ENCODE data around the gene SYS1.

DNA sequence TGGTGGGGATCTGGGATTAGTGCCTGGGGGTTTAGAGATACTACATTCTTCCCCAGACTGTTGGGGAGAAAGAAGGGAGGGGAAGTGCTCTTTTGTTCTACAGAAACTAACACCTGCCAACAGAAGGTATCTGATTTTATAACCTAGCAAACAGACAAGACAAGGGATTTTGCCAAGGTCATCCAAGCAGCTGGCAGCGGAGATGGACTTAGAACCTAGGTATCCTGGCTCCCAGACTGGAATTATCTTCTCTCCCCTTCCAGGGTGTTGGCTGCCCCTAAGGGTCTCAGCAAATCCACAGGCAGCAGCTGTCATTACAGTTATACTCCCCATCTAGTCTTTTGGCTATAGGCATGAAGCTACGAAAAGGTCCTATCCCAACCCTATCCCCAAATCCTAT lies 23.2 kb upstream of the SYS1 start:
- TF ChIP-seq, protein P1, sequence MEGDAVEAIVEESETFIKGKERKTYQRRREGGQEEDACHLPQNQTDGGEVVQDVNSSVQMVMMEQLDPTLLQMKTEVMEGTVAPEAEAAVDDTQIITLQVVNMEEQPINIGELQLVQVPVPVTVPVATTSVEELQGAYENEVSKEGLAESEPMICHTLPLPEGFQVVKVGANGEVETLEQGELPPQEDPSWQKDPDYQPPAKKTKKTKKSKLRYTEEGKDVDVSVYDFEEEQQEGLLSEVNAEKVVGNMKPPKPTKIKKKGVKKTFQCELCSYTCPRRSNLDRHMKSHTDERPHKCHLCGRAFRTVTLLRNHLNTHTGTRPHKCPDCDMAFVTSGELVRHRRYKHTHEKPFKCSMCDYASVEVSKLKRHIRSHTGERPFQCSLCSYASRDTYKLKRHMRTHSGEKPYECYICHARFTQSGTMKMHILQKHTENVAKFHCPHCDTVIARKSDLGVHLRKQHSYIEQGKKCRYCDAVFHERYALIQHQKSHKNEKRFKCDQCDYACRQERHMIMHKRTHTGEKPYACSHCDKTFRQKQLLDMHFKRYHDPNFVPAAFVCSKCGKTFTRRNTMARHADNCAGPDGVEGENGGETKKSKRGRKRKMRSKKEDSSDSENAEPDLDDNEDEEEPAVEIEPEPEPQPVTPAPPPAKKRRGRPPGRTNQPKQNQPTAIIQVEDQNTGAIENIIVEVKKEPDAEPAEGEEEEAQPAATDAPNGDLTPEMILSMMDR (IDR thresholded peaks at IDR 0.05; ENCODE audit: insufficient read depth, low read length): no peak
- TF ChIP-seq, protein P2, sequence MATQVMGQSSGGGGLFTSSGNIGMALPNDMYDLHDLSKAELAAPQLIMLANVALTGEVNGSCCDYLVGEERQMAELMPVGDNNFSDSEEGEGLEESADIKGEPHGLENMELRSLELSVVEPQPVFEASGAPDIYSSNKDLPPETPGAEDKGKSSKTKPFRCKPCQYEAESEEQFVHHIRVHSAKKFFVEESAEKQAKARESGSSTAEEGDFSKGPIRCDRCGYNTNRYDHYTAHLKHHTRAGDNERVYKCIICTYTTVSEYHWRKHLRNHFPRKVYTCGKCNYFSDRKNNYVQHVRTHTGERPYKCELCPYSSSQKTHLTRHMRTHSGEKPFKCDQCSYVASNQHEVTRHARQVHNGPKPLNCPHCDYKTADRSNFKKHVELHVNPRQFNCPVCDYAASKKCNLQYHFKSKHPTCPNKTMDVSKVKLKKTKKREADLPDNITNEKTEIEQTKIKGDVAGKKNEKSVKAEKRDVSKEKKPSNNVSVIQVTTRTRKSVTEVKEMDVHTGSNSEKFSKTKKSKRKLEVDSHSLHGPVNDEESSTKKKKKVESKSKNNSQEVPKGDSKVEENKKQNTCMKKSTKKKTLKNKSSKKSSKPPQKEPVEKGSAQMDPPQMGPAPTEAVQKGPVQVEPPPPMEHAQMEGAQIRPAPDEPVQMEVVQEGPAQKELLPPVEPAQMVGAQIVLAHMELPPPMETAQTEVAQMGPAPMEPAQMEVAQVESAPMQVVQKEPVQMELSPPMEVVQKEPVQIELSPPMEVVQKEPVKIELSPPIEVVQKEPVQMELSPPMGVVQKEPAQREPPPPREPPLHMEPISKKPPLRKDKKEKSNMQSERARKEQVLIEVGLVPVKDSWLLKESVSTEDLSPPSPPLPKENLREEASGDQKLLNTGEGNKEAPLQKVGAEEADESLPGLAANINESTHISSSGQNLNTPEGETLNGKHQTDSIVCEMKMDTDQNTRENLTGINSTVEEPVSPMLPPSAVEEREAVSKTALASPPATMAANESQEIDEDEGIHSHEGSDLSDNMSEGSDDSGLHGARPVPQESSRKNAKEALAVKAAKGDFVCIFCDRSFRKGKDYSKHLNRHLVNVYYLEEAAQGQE (IDR thresholded peaks at IDR 0.05; ENCODE audit: insufficient replicate concordance, low read depth): no peak
- no peak for TF ChIP-seq POLR2AphosphoS5 (IDR thresholded peaks at IDR 0.05; ENCODE audit: low read depth)
